NCI-H2227 (cell line): ENCODE measurements around the gene GPX4.

Experiments
- DNase-seq: peaks from one replicate; lab custom pipeline; 2025; ENCODE audit not compliant: unreplicated experiment; lab: John Stamatoyannopoulos, UW

Gene GPX4

GRCh38 chr19:1103708-1104310 lies at the start of gene GPX4:
GPX4 (plus strand) TSS chr19:1103994; CDS start chr19:1104044, 50 bp downstream.
- peak; percentile 99 for DNase-seq

- no peak for DNase-seq
These were observed 49.4 kb upstream of the GPX4 start for GRCh38 chr19:1054102-1055027.

GRCh38 chr19:1055028-1055425 lies 48.8 kb upstream of the GPX4 start:
- DNase-seq: no peak

- DNase-seq: no peak
These were observed 47.7 kb upstream of the GPX4 start for GRCh38 chr19:1055886-1056620.

- DNase-seq: peak; percentile 71
These were observed 46.5 kb upstream of the GPX4 start for GRCh38 chr19:1057176-1057855.

GRCh38 chr19:1058112-1058511 lies 45.7 kb upstream of the GPX4 start:
- no peak for DNase-seq

GRCh38 chr19:1060689-1061088 lies 43.1 kb upstream of the GPX4 start:
- no peak for DNase-seq

GRCh38 chr19:1061987-1062386 lies 41.8 kb upstream of the GPX4 start:
- no peak for DNase-seq

GRCh38 chr19:1062387-1063029 lies 41.3 kb upstream of the GPX4 start:
- DNase-seq: no peak

- no peak for DNase-seq
These were observed 40.5 kb upstream of the GPX4 start for GRCh38 chr19:1063030-1063908.

GRCh38 chr19:1063909-1064660 lies 39.7 kb upstream of the GPX4 start:
- DNase-seq: no peak

- peak; percentile 64 for DNase-seq
These were observed 38.9 kb upstream of the GPX4 start for GRCh38 chr19:1064661-1065605.

- DNase-seq: no peak
These were observed 38.1 kb upstream of the GPX4 start for GRCh38 chr19:1065606-1066109.

- DNase-seq: no peak
These were observed 37.5 kb upstream of the GPX4 start for GRCh38 chr19:1066251-1066747.

GRCh38 chr19:1066748-1067340 lies 37.0 kb upstream of the GPX4 start, which contains the start of gene ARHGAP45:
ARHGAP45 (plus strand) TSS chr19:1067167; CDS start chr19:1067406, 239 bp downstream.
- no peak for DNase-seq

- DNase-seq: no peak
These were observed 36.3 kb upstream of the GPX4 start for GRCh38 chr19:1067341-1067957.
